ENCODE measurements around the gene PRMT1.

PRMT1 gene

GRCh38 chr19:49730166-49730565, 53.1 kb downstream of the PRMT1 start:
- DNase-seq = no peak

Measured in amniotic stem cell (primary cell).